ENCODE data around the gene MAMLD1. TPM values are rescaled to one million over a fixed set of nuclear protein-coding genes. Genes with fewer than 3 reads are reported as not detected.

MAMLD1 gene
- total and polyA plus RNA-seq, 4 donors: 1.8 to 8.5 (median 7.7) TPM

- no peaks in the 10 kb centered on the region for H3K4me1 ChIP-seq (ENCODE audit: control insufficient read depth in 1 of 2, insufficient read depth in 2 of 2, low read length in 2 of 2)
- WGBS, 2 donors: 77 to 93% methylated on average over 6 of the region's 6 CpGs
- H3K4me3 ChIP-seq (ENCODE audit: low read length in 2 of 2): no peak overlapping the region
- H3K36me3 ChIP-seq (ENCODE audit: control insufficient read depth in 1 of 2, insufficient read depth in 2 of 2, low read length in 1 of 2): no peaks in the 10 kb centered on the region
- intact Hi-C loops (cut with DNase I): no loop called here
- no peaks in the 10 kb centered on the region for H3K27me3 ChIP-seq (ENCODE audit: control insufficient read depth in 1 of 2, insufficient read depth in 2 of 2, low read length in 1 of 2)
- ATAC-seq (ENCODE audit: low FRiP score) (no peak), DNase-seq (no peak)
- no peak overlapping the region for H3K27ac ChIP-seq (ENCODE audit: low read depth in 1 of 2, low read length in 2 of 2)
- H3K9me3 ChIP-seq (ENCODE audit: control insufficient read depth, low read length): no peaks in the 10 kb centered on the region
Observed at GRCh38 chrX:150406596-150406995, 43.5 kb downstream of the MAMLD1 start.

DNA sequence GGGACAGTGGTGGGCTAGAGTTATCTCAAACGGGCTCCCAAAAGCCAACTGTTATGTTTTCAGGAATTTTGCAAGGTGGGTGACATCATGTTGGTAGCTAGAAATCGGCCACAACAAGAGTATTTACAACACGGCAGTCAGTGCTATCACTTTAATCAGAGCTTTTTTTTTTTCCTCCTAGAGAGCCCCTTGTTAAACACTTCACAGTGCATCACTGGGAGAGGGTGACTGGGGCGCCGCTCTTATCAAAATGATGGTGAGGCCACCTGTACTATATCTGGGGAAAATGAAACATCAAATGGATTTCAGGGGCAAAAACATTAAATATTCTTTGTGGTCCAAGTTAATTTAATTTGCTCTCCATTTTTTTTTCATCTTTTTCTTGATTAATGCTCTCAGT, 44.9 kb downstream of the MAMLD1 start:
- ATAC-seq (ENCODE audit: low FRiP score) (no peak), DNase-seq (no peak)
- H3K27me3 ChIP-seq (ENCODE audit: control insufficient read depth in 1 of 2, insufficient read depth in 2 of 2, low read length in 1 of 2): no peaks in the 10 kb centered on the region
- H3K27ac ChIP-seq (ENCODE audit: low read depth in 1 of 2, low read length in 2 of 2): no peak overlapping the region
- no peaks in the 10 kb centered on the region for H3K36me3 ChIP-seq (ENCODE audit: control insufficient read depth in 1 of 2, insufficient read depth in 2 of 2, low read length in 1 of 2)
- 77 to 91% methylated on average over 5 of the region's 5 CpGs for WGBS, 2 donors
- H3K9me3 ChIP-seq (ENCODE audit: control insufficient read depth, low read length): no peaks in the 10 kb centered on the region
- no peaks in the 10 kb centered on the region for H3K4me1 ChIP-seq (ENCODE audit: control insufficient read depth in 1 of 2, insufficient read depth in 2 of 2, low read length in 2 of 2)
- intact Hi-C loops (cut with DNase I): no loop called here
- no peak overlapping the region for H3K4me3 ChIP-seq (ENCODE audit: low read length in 2 of 2)

DNA sequence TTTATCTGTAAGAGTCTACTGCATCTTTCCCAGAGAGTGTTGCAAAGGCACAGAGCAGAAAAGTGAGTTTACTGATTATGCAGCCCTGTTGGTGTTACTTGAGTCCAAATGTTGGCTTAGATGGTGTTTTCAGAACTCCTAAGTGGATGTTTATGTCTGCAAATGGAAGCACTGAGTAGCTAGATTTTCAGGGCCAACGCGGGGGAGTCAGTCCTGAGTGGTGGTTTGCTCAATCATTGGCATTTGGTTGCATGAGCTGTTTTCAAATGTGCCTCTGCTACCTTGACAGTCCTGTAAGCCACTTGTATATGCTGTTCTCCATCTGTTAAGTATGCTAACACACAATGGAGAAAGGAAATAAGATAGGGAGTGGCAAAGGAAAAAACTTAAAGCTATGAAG, 45.4 kb downstream of the MAMLD1 start:
- Histone ChIP-seq H3K9me3 (ENCODE audit: control insufficient read depth, low read length) (no peaks in the 10 kb centered on the region), H3K4me3 (ENCODE audit: low read length in 2 of 2) (no peak overlapping the region), H3K27ac (ENCODE audit: low read depth in 1 of 2, low read length in 2 of 2) (no peak overlapping the region), H3K36me3 (ENCODE audit: control insufficient read depth in 1 of 2, insufficient read depth in 2 of 2, low read length in 1 of 2) (no peaks in the 10 kb centered on the region), H3K4me1 (ENCODE audit: control insufficient read depth in 1 of 2, insufficient read depth in 2 of 2, low read length in 2 of 2) (no peaks in the 10 kb centered on the region), H3K27me3 (ENCODE audit: control insufficient read depth in 1 of 2, insufficient read depth in 2 of 2, low read length in 1 of 2) (no peaks in the 10 kb centered on the region)
- intact Hi-C loops (cut with DNase I): no loop called here
- WGBS, 2 donors: 50 to 64% methylated on average over 2 of the region's 2 CpGs
- DNase-seq (no peak), ATAC-seq (ENCODE audit: low FRiP score) (no peak)

- Histone ChIP-seq H3K36me3 (ENCODE audit: control insufficient read depth in 1 of 2, insufficient read depth in 2 of 2, low read length in 1 of 2) (no peaks in the 10 kb centered on the region), H3K4me1 (ENCODE audit: control insufficient read depth in 1 of 2, insufficient read depth in 2 of 2, low read length in 2 of 2) (no peaks in the 10 kb centered on the region), H3K27me3 (ENCODE audit: control insufficient read depth in 1 of 2, insufficient read depth in 2 of 2, low read length in 1 of 2) (no peaks in the 10 kb centered on the region), H3K9me3 (ENCODE audit: control insufficient read depth, low read length) (no peaks in the 10 kb centered on the region), H3K27ac (ENCODE audit: low read depth in 1 of 2, low read length in 2 of 2) (no peak overlapping the region), H3K4me3 (ENCODE audit: low read length in 2 of 2) (no peak overlapping the region)
- intact Hi-C loops (cut with DNase I): no loop called here
- WGBS, 2 donors: 88 to 95% methylated on average over 3 of the region's 3 CpGs
- no peak for DNase-seq
- no peak for ATAC-seq (ENCODE audit: low FRiP score)
Observed at GRCh38 chrX:150409486-150409885, 46.4 kb downstream of the MAMLD1 start.

- Histone ChIP-seq H3K4me3 (ENCODE audit: low read length in 2 of 2) (no peak overlapping the region), H3K9me3 (ENCODE audit: control insufficient read depth, low read length) (no peaks in the 10 kb centered on the region), H3K27ac (ENCODE audit: low read depth in 1 of 2, low read length in 2 of 2) (no peak overlapping the region), H3K4me1 (ENCODE audit: control insufficient read depth in 1 of 2, insufficient read depth in 2 of 2, low read length in 2 of 2) (no peaks in the 10 kb centered on the region), H3K27me3 (ENCODE audit: control insufficient read depth in 1 of 2, insufficient read depth in 2 of 2, low read length in 1 of 2) (no peaks in the 10 kb centered on the region), H3K36me3 (ENCODE audit: control insufficient read depth in 1 of 2, insufficient read depth in 2 of 2, low read length in 1 of 2) (no peaks in the 10 kb centered on the region)
- WGBS, 2 donors: 55 to 81% methylated on average over 2 of the region's 2 CpGs
- ATAC-seq (ENCODE audit: low FRiP score) (no peak), DNase-seq (no peak)
- intact Hi-C loops (cut with DNase I): no loop called here
Observed at GRCh38 chrX:150409964-150410363, 46.8 kb downstream of the MAMLD1 start.

GRCh38 chrX:150410513-150410912, 47.4 kb downstream of the MAMLD1 start:
- intact Hi-C loops (cut with DNase I): no loop called here
- no peaks in the 10 kb centered on the region for H3K9me3 ChIP-seq (ENCODE audit: control insufficient read depth, low read length)
- ATAC-seq (ENCODE audit: low FRiP score): no peak
- no peaks in the 10 kb centered on the region for H3K4me1 ChIP-seq (ENCODE audit: control insufficient read depth in 1 of 2, insufficient read depth in 2 of 2, low read length in 2 of 2)
- no peak overlapping the region for H3K27ac ChIP-seq (ENCODE audit: low read depth in 1 of 2, low read length in 2 of 2)
- no peaks in the 10 kb centered on the region for H3K27me3 ChIP-seq (ENCODE audit: control insufficient read depth in 1 of 2, insufficient read depth in 2 of 2, low read length in 1 of 2)
- H3K36me3 ChIP-seq (ENCODE audit: control insufficient read depth in 1 of 2, insufficient read depth in 2 of 2, low read length in 1 of 2): no peaks in the 10 kb centered on the region
- H3K4me3 ChIP-seq (ENCODE audit: low read length in 2 of 2): no peak overlapping the region
- no peak for DNase-seq
- 58 to 63% methylated on average over 2 of the region's 2 CpGs for WGBS, 2 donors

- Histone ChIP-seq H3K27me3 (ENCODE audit: control insufficient read depth in 1 of 2, insufficient read depth in 2 of 2, low read length in 1 of 2) (no peaks in the 10 kb centered on the region), H3K27ac (ENCODE audit: low read depth in 1 of 2, low read length in 2 of 2) (no peak overlapping the region), H3K4me1 (ENCODE audit: control insufficient read depth in 1 of 2, insufficient read depth in 2 of 2, low read length in 2 of 2) (no peaks in the 10 kb centered on the region), H3K4me3 (ENCODE audit: low read length in 2 of 2) (no peak overlapping the region), H3K36me3 (ENCODE audit: control insufficient read depth in 1 of 2, insufficient read depth in 2 of 2, low read length in 1 of 2) (no peaks in the 10 kb centered on the region), H3K9me3 (ENCODE audit: control insufficient read depth, low read length) (no peaks in the 10 kb centered on the region)
- 50 to 71% methylated on average over 2 of the region's 2 CpGs for WGBS, 2 donors
- no peak for ATAC-seq (ENCODE audit: low FRiP score)
- intact Hi-C loops (cut with DNase I): no loop called here
- no peak for DNase-seq
Observed at GRCh38 chrX:150411656-150412055, 48.5 kb downstream of the MAMLD1 start.

DNA sequence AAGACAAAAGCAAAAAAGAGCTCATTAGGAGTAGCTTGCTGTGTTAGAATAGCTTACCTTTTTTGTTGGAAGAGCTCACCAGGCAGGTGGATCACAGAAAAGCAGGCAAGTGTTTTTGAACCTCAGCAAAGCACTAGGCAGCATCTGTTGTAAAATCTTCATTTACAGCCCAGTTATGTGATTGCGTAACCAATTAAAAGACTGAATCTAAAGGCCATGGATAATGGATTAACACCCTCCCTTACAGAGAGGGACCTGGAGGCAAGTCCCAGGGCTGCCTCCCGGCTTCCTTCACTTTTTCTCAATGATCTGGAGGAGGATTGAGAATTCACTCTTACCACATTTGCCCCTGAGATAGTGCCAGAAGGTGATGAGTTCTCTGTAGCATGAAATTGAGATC, 51.1 kb downstream of the MAMLD1 start:
- DNase-seq (no peak), ATAC-seq (ENCODE audit: low FRiP score) (no peak)
- Histone ChIP-seq H3K9me3 (ENCODE audit: control insufficient read depth, low read length) (no peaks in the 10 kb centered on the region), H3K27me3 (ENCODE audit: control insufficient read depth in 1 of 2, insufficient read depth in 2 of 2, low read length in 1 of 2) (no peaks in the 10 kb centered on the region), H3K4me1 (ENCODE audit: control insufficient read depth in 1 of 2, insufficient read depth in 2 of 2, low read length in 2 of 2) (no peaks in the 10 kb centered on the region), H3K4me3 (ENCODE audit: low read length in 2 of 2) (no peak overlapping the region), H3K36me3 (ENCODE audit: control insufficient read depth in 1 of 2, insufficient read depth in 2 of 2, low read length in 1 of 2) (no peaks in the 10 kb centered on the region), H3K27ac (ENCODE audit: low read depth in 1 of 2, low read length in 2 of 2) (no peak overlapping the region)
- WGBS, 2 donors: 77 to 95% methylated on average over 2 of the region's 2 CpGs
- intact Hi-C loops (cut with DNase I): no loop called here

GRCh38 chrX:150416469-150416868, 53.4 kb downstream of the MAMLD1 start:
- WGBS, 2 donors: 81 to 91% methylated on average over 6 of the region's 6 CpGs
- no peaks in the 10 kb centered on the region for H3K27me3 ChIP-seq (ENCODE audit: control insufficient read depth in 1 of 2, insufficient read depth in 2 of 2, low read length in 1 of 2)
- H3K4me1 ChIP-seq (ENCODE audit: control insufficient read depth in 1 of 2, insufficient read depth in 2 of 2, low read length in 2 of 2): no peaks in the 10 kb centered on the region
- no peak for ATAC-seq (ENCODE audit: low FRiP score)
- no peak overlapping the region for H3K4me3 ChIP-seq (ENCODE audit: low read length in 2 of 2)
- H3K27ac ChIP-seq (ENCODE audit: low read depth in 1 of 2, low read length in 2 of 2): no peak overlapping the region
- H3K9me3 ChIP-seq (ENCODE audit: control insufficient read depth, low read length): no peaks in the 10 kb centered on the region
- intact Hi-C loops (cut with DNase I): no loop called here
- DNase-seq: no peak
- H3K36me3 ChIP-seq (ENCODE audit: control insufficient read depth in 1 of 2, insufficient read depth in 2 of 2, low read length in 1 of 2): no peaks in the 10 kb centered on the region

Measured in aorta (tissue), 5 donors.